Left renal pelvis (tissue), 4 donors: Measurements from ENCODE around the gene CDC42EP1. TPM values are rescaled to one million over a fixed set of nuclear protein-coding genes. Genes with fewer than 3 reads are reported as not detected.
"Not testable (repeated sequence)": the region's sequence is repeated elsewhere in the genome, so short reads cannot be mapped to it uniquely, and the experiment has no call there.

ENCODE experiments used
- DNase-seq, 4 donors: peaks; one replicate each; pipeline ENCODE4 v3.0.0-alpha.2; 2013; ENCODE audit warnings: low read depth in 4 of 4, low spot score in 3 of 4
- polyA plus RNA-seq, 4 donors: library from polyadenylated mRNA; unstranded; fragments of 120-200 nt; gene quantifications; one replicate each; pipeline ENCODE4 v1.2.1, GENCODE V29; 2013; ENCODE audit not compliant: insufficient read length in 4 of 4

The CDC42EP1 gene
- polyA plus RNA-seq, 4 donors: 35.3 to 71.5 (median 53.8) TPM

DNA sequence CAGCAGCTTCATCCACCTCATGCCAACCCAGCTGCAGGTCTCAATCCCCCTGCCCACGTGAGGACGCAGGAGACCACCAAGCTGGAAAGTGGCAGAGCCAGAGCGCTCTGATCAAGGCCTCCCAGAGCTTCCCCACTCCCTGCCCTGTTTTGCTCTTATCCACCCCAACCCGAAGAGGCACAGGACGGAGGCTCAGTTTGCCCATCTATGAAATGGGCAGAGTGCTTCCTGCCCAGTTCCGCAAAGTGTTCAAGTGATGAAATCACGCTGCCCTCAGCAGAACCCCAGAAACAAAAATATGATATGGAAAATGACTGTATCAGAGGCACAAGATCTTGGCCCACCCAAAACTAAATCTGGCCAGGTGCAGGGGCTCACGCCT lies 11.7 kb downstream of the CDC42EP1 start:
- DNase-seq: no peak

GRCh38 chr22:37575490-37576003 lies 15.3 kb downstream of the CDC42EP1 start:
- DNase-seq: no peak

- no peak for DNase-seq
Observed at GRCh38 chr22:37578002-37578401, 17.7 kb downstream of the CDC42EP1 start.

- DNase-seq: no peak
Observed at GRCh38 chr22:37581504-37581903, 21.2 kb downstream of the CDC42EP1 start.

DNA sequence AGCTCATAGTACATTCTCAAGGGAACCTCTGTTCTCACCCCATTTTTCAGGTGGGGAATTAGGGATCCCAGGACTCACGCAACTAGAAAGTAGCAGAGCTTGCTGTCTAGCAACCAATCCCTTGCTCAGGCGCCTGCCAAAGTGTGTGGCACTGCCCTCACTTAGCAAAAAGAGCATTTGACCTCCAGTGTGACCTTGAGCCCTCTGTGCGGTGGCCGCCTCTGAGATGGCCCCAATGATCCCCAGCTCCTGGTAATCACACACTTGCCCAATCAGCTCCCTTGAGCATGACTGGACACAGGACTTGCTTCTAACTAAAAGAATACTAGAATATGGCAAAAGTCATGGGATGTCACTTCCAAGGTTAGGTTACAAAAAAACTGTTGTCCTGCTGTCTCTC lies 22.2 kb downstream of the CDC42EP1 start:
- DNase-seq: no peak

DNA sequence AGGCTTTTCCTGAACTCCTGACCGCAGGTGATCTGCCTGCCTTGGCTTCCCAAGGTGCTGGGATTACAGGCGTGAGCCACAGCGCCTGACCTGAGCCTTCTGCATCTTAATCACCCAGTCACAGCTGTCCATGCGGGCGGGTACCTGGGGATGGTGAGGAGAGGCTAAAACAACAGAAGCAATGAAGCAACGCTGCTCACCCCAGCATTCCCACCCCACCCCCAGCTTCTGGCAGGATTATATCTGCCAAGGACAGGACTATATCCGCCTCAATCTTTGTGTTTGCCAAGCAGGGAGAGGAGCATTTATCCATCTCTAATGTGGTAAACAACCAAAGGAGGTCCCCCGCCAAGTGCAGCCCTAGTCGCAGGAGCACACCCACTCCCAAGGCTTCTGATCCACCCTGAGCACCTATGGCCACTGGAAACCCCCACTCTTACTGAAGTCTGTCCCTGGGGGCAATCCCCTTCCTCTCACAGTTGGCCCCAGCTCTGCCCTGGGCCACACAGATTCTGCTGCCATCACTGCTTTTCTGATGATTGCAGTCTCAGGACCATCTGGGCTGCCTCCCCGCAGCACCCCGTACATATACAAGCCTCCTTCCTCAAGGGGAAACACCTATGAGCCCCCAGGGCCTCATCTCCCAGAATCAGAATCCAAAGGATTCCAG lies 28.4 kb downstream of the CDC42EP1 start:
- DNase-seq: no peak

DNA sequence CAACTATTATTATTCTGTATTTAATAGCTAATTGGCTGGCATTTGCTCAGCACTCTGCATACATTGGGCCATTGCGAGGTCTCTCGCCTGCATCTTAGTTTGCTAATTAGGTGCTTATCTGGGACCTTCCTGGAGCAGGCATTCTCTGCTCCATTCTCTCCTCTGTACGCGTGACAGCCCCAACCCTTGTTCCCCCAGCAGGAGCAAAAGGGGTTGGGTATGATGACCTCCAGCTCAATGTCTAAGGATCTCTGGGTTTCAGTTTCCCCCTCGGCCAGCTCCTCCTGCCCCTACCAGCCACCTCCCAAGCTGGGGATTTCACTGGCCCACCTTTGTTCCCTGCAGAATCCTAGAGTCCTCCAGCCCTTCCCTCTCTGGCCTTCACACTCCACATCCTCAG lies 29.4 kb downstream of the CDC42EP1 start:
- DNase-seq: no peak

DNA sequence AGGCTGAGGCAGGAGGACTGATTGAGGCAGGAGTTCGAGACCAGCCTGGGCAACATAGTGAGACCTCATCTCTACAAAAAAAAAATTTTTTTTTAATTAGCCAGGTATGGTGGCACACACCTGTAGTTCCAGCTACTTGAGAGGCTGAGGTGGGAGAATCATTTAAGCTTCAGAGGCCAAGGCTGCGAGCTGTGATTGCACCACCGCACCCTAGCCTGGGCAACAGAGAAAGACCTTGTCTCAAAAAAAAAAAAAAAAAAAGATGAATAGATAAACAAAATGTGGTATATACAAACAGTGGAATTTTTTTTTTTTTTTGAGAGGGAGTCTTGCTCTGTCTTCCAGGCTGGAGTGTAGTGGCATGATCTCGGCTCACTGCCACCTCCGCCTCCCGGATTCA lies 30.8 kb downstream of the CDC42EP1 start:
- DNase-seq: not testable (repeated sequence)

- DNase-seq: no peak
Observed at GRCh38 chr22:37591823-37592404, 31.6 kb downstream of the CDC42EP1 start.

DNA sequence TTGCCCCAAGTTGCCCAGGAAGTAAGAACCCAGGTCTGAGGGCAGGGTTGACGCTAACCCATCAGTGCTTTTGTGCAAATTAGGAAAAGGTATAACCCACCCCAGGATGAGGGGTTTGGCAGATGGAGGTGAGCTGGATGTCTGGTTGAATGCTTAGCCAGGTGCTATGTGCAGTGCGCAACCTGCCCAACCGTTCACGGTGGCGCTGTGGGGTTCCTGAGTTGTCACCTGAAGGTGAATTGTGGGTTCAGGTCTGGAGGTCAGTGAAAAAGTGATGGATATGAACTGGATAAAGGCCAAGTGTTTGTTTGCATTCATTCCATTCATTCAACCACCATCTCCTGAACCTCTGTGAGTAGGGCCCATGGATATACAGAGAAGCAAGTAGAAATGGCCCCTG lies 34.0 kb downstream of the CDC42EP1 start:
- DNase-seq: no peak

GRCh38 chr22:37599153-37599552 lies 38.9 kb downstream of the CDC42EP1 start:
- DNase-seq: no peak

GRCh38 chr22:37601203-37601539 lies 40.9 kb downstream of the CDC42EP1 start:
- no peak for DNase-seq

DNA sequence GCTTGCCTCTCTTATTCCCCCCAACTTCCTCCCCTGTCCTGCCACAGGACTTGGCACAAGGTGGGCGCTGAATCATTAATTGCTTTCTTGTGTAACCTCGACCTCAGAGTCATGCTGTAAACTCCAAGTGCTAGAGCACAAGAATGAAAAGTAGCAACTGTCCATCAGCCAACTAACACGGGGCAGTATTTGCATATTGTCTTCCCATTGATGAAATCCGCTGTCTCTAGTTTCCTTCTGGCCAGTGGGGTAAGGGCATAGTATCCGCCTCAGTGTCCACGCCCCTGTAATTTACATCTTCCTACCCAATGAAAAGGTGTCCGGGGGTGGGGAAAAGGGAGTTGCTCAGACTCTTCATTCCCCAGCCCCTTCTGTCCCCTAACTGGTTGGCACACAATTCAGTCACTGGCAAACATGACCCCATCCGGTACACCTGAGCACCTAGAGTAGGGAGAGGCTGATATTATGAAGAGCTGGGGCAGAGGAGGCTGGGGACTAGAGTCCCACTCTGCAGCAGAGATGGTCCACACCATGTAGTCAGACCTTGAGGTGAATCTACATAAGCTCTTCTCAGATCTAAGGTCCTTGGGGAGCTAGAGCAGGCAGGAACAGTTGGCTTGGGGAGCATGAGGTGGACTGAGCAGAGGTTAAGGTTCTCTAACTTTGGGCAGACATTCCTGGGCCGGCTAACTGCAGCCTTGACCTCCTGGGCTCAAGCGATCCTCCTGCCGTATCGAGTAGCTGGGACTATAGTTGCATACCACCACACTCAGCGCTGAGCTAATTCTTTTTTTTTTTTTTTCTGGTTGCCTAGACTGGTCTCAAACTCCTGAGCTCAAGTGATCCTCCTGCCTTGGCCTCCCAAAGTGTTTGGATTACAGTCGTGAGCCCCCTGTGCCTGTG lies 41.5 kb downstream of the CDC42EP1 start:
- DNase-seq: peak in 1 of 4 donors; percentile 73

DNA sequence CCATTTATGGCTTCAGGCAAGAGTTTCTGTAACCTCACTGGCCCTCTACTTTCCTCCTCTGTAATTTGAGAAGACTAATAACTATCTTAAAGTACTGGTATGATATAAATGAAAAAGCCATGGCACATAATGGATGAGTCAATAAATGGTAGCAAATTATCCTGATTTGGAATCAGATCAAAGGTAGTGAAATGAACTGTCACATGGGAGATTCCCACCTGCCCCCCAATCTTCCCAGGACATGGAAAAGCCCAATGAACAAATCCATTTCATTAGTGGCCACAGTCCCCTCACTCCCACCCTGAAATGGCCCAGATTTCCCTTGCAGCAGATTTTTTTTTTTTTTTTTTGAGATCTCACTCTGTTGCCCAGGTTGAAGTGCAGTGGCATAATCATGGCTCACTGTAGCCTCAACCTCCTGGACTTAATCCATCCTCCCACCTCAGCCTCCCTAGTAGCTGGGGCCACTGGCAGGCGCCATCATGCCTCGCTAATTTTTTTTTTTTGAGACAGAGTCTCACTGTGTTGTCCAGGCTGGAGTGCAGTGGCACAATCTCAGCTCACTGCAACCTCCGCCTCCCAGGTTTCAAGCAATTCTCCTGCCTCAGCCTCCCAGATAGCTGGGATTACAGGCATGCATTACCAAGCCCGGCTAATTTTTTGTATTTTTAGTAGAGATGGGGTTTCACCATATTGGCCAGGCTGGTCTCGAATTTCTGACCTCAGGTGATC lies 42.4 kb downstream of the CDC42EP1 start:
- DNase-seq: not testable (repeated sequence)

- no peak for DNase-seq
Observed at GRCh38 chr22:37604074-37604473, 43.8 kb downstream of the CDC42EP1 start.

GRCh38 chr22:37604875-37605274 lies 44.6 kb downstream of the CDC42EP1 start:
- DNase-seq: no peak

DNA sequence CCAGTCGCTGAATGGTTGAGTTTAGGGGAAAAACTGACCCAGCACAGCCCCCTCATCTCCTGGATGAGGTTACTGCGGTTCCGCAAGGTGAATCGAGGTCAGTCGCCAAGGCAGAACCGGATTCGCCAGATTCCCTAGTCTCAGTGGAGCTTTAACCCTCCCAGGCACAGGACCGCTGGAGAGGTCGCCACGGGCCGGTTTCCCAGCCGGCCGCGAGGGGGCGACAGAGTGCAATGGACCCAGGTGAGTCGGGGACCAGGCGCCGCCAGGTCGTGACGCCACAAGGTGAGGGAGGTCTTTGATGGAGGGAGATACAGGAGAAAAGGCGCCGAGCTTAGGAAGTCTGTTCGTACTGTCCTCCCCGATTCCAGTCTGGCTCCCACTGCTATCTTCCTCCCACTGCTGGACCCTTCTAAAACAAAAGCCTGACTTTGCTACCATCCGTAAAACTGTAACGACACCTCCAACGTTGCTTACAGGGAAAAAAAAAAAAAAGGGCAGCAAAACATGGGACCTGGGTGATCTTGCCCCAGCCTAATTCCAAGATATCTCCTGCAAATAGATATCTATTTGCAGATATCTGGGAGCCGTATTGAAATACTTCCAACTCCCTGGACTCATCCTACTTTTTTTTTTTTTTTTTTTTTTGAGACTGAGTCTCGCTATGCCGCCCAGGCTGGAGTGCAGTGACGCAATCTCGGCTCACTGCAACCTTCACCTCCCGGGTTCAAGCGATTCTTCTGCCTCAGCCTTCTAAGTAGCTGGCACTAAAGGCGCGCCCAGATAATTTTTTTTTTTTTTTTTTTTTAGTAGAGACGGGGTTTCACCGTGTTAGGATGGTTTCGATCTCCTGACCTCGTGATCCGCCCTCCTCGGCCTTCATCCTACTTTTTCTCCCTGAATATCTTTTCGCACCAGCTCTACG lies 47.0 kb downstream of the CDC42EP1 start:
- DNase-seq: peak in 1 of 4 donors; percentile 78

DNA sequence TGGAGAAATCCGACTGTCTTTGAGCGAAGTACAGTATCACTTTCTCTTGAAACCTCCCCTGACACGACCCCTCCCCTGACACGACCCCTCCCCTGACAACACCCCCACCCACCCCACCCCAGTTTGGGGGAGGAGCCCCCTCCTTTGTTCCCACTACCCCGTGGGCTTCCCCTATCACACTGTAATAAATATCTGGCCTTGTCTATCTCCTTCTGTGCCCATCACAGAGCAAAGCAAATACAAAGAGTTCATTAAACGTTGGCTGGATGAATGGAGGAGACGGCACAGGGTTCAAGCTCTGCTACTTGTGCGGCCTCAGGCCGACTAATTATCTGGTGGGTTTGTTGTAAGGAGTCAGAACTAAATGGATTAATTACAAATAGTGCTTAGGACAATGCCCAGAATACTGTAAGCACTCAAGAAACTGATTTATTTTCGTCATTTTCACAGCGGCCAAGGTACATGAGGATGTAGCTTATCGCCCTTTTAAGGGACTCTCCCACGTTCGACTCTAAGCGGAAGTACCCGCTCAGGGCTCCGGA lies 47.7 kb downstream of the CDC42EP1 start:
- DNase-seq: no peak

- peak; percentile 92 to 94 (median 93) for DNase-seq
Observed at GRCh38 chr22:37608477-37609239, 48.4 kb downstream of the CDC42EP1 start, which contains the start of gene GGA1. Gene GGA1 (plus strand): TSS chr22:37608834. CDS start chr22:37608861, 27 bp downstream.
